Upper lobe of left lung (tissue), 4 donors: ENCODE results near the gene MEIS1.

Experiments
- EP300 ChIP-seq, 4 donors: sonication (generic); formaldehyde crosslinking; IDR thresholded peaks; one replicate each; pipeline ENCODE4 v1.5.1; 2017; ENCODE audit warnings: antibody characterized with exemption in 4 of 4, control low read depth in 2 of 4
- POLR2A ChIP-seq, 4 donors: fragments of 450-650 bp; IDR thresholded peaks; one replicate each; pipeline ENCODE4 v1.5.1; 2016 to 2017; ENCODE audit warnings: antibody characterized with exemption in 4 of 4, mild to moderate bottlenecking in 2 of 4
- POLR2AphosphoS5 ChIP-seq, 2 donors: sonication (generic); formaldehyde crosslinking; IDR thresholded peaks; one replicate each; pipeline ENCODE4 v1.5.1; 2017; ENCODE audit warnings: antibody characterized with exemption in 2 of 2
- TF ChIP-seq, protein P1 (sequence below), 6 experiments: fragments of 450-650 bp in 4 of 6; fragments of 200-600 bp in 2 of 6; sonication (generic) in 2 of 6; IDR thresholded peaks; one replicate each; pipeline ENCODE4 v1.5.1; 2016 to 2019; ENCODE audit warnings: antibody characterized with exemption in 6 of 6

DNA sequence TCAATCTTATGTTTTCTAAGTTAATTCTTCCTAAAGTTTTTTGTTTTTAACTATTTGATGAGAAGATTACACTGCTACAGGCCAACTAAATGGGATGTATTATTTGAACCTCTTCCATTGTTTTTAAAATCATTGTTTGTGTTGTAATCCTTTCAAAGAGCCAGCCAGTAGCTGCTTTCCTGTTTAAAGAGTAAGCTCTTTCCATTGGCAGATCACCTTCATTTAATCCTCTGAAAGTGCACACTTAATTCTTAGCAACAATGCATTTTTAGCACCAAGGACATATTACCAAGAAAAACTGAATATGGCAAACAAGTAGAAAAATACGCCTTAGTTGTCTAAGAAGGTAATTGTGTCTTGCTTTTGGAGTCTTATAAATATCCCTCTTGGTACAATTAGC is 54.0 kb downstream of the MEIS1 start:
- TF ChIP-seq, protein P1, sequence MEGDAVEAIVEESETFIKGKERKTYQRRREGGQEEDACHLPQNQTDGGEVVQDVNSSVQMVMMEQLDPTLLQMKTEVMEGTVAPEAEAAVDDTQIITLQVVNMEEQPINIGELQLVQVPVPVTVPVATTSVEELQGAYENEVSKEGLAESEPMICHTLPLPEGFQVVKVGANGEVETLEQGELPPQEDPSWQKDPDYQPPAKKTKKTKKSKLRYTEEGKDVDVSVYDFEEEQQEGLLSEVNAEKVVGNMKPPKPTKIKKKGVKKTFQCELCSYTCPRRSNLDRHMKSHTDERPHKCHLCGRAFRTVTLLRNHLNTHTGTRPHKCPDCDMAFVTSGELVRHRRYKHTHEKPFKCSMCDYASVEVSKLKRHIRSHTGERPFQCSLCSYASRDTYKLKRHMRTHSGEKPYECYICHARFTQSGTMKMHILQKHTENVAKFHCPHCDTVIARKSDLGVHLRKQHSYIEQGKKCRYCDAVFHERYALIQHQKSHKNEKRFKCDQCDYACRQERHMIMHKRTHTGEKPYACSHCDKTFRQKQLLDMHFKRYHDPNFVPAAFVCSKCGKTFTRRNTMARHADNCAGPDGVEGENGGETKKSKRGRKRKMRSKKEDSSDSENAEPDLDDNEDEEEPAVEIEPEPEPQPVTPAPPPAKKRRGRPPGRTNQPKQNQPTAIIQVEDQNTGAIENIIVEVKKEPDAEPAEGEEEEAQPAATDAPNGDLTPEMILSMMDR (IDR thresholded peaks at IDR 0.05), result no peak
- TF ChIP-seq POLR2AphosphoS5 (IDR thresholded peaks at IDR 0.05) (no peak), POLR2A (IDR thresholded peaks at IDR 0.05) (no peak), EP300 (IDR thresholded peaks at IDR 0.05) (no peak)
